Endothelial cell of umbilical vein (primary cell): Measurements from ENCODE around the gene ICA1L.

Experiments used
- EZH2 ChIP-seq: IDR thresholded peaks from 2 replicates; pipeline ENCODE4 v1.6.1; 2012; ENCODE audit warnings: borderline replicate concordance, low read depth, mild to moderate bottlenecking, moderate library complexity, low read length, inconsistent platforms; ENCODE audit not compliant: severe bottlenecking
- FOS ChIP-seq: IDR thresholded peaks from 2 replicates; pipeline ENCODE4 v1.6.1; 2011; ENCODE audit warnings: mild to moderate bottlenecking, low read length, moderate library complexity, borderline replicate concordance; ENCODE audit not compliant: insufficient read depth
- GATA2 ChIP-seq: IDR thresholded peaks from 2 replicates; pipeline ENCODE4 v1.7.0; 2011; ENCODE audit warnings: low read depth, mild to moderate bottlenecking, moderate library complexity, mixed read lengths, low read length; ENCODE audit not compliant: insufficient read length, insufficient read depth
- JUN ChIP-seq: IDR thresholded peaks from 2 replicates; pipeline ENCODE4 v1.6.1; 2011; ENCODE audit warnings: borderline replicate concordance, low read depth; ENCODE audit not compliant: insufficient read length, insufficient read depth
- POLR2A ChIP-seq: IDR thresholded peaks from 2 replicates; pipeline ENCODE4 v1.6.1; 2012; ENCODE audit warnings: low read depth, mild to moderate bottlenecking, control low read depth, low read length
- POLR2AphosphoS5 ChIP-seq: IDR thresholded peaks from 2 replicates; pipeline ENCODE4 v1.6.1; 2012; ENCODE audit warnings: low read depth, mild to moderate bottlenecking, control low read depth, low read length, moderate library complexity; ENCODE audit not compliant: insufficient read depth
- TF ChIP-seq, protein P1 (sequence below), 2 donors: IDR thresholded peaks; 1 replicate in 1 of 2; 2 replicates in 1 of 2; pipeline ENCODE4 v1.5.1; 2011; ENCODE audit warnings: low read length in 2 of 2, mild to moderate bottlenecking in 2 of 2, moderate library complexity in 2 of 2, control low read depth in 1 of 2, inconsistent platforms in 1 of 2, low read depth in 1 of 2; ENCODE audit not compliant: insufficient read depth in 1 of 2; ENCODE audit errors: extremely low read depth in 1 of 2

DNA sequence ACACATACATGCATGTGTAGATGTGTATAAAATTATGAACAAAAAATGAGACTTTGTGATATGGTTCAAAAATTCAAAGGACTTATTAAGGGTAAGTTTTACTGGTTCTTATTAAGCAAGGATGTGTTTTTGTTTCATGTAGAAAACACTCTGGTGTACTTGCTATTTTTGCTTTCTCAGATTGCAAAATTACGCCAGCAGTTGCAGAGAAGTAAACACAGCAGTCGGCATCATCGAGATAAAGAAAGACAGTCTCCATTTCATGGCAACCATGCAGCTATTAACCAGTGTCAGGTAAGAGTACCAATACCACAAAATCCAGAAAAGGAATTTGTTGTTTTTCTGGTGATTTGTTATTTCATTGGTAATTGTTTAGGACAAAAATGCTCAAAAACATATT, 145.5 kb downstream of the ICA1L start:
- TF ChIP-seq POLR2A (no peak), EZH2 (no peak), JUN (no peak), POLR2AphosphoS5 (no peak), FOS (no peak), GATA2 (no peak)
- TF ChIP-seq, protein P1, sequence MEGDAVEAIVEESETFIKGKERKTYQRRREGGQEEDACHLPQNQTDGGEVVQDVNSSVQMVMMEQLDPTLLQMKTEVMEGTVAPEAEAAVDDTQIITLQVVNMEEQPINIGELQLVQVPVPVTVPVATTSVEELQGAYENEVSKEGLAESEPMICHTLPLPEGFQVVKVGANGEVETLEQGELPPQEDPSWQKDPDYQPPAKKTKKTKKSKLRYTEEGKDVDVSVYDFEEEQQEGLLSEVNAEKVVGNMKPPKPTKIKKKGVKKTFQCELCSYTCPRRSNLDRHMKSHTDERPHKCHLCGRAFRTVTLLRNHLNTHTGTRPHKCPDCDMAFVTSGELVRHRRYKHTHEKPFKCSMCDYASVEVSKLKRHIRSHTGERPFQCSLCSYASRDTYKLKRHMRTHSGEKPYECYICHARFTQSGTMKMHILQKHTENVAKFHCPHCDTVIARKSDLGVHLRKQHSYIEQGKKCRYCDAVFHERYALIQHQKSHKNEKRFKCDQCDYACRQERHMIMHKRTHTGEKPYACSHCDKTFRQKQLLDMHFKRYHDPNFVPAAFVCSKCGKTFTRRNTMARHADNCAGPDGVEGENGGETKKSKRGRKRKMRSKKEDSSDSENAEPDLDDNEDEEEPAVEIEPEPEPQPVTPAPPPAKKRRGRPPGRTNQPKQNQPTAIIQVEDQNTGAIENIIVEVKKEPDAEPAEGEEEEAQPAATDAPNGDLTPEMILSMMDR (IDR thresholded peaks at IDR 0.05; ENCODE audit: extremely low read depth in 1 of 2, insufficient read depth in 1 of 2, low read depth in 1 of 2, low read length in 2 of 2) = no peak
